OCI-LY1 (cell line): ENCODE results near the gene KEL.
"Not testable (repeated sequence)": the region's sequence is repeated elsewhere in the genome, so short reads cannot be mapped to it uniquely, and the experiment has no call there.

ENCODE experiments used
- H2AFZ ChIP-seq: fragments of 200-600 bp; sonication (generic), shearing (Covaris generic); 2 replicates; pipeline ENCODE4 v1.6.0; 2014; ENCODE audit warnings: antibody characterized with exemption, mild to moderate bottlenecking, low read length
- H3F3A ChIP-seq: fragments of 200-600 bp; sonication (generic), shearing (Covaris generic); 2 replicates; pipeline ENCODE4 v1.6.0; 2014; ENCODE audit warnings: mild to moderate bottlenecking, antibody characterized with exemption, low read length, moderate library complexity; ENCODE audit not compliant: insufficient read depth
- H3K27ac ChIP-seq: fragments of 200-600 bp; sonication (generic); 2 replicates; pipeline ENCODE4 v1.5.1; 2014; ENCODE audit warnings: low read length, mixed run types, mild to moderate bottlenecking, low read depth; ENCODE audit not compliant: poor library complexity, severe bottlenecking
- H3K27me3 ChIP-seq: fragments of 200-600 bp; sonication (generic); 2 replicates; pipeline ENCODE4 v1.6.0; 2014; ENCODE audit warnings: antibody characterized with exemption, mild to moderate bottlenecking, low read length, moderate library complexity; ENCODE audit not compliant: insufficient read depth
- H3K36me3 ChIP-seq: fragments of 200-600 bp; sonication (generic); 2 replicates; pipeline ENCODE4 v1.6.1; 2014; ENCODE audit warnings: mild to moderate bottlenecking, antibody characterized with exemption, low read length, moderate library complexity, mixed read lengths; ENCODE audit not compliant: insufficient read depth
- H3K4me1 ChIP-seq: fragments of 200-600 bp; sonication (generic); 2 replicates; pipeline ENCODE4 v1.5.1; 2014; ENCODE audit warnings: mild to moderate bottlenecking, low read length, moderate library complexity; ENCODE audit not compliant: insufficient read depth, severe bottlenecking
- H3K4me2 ChIP-seq: fragments of 200-600 bp; sonication (generic), shearing (Covaris generic); 2 replicates; pipeline ENCODE4 v1.6.1; 2014; ENCODE audit warnings: low read length
- H3K4me3 ChIP-seq: fragments of 200-600 bp; sonication (generic); 2 replicates; pipeline ENCODE4 v1.5.1; 2014; ENCODE audit warnings: low read length, low read depth, mild to moderate bottlenecking, mixed read lengths; ENCODE audit not compliant: poor library complexity, severe bottlenecking
- H3K79me2 ChIP-seq: fragments of 200-600 bp; shearing (Covaris generic); 2 replicates; pipeline ENCODE4 v1.6.1; 2016; ENCODE audit warnings: mixed run types, low read length, mixed read lengths; ENCODE audit not compliant: insufficient read depth
- H3K9ac ChIP-seq: fragments of 200-600 bp; sonication (generic), shearing (Covaris generic); 2 replicates; pipeline ENCODE4 v1.6.1; 2014; ENCODE audit warnings: mild to moderate bottlenecking, low read length, mixed read lengths
- H3K9me2 ChIP-seq: fragments of 200-600 bp; sonication (generic), shearing (Covaris generic); 2 replicates; pipeline ENCODE4 v1.6.1; 2014; ENCODE audit warnings: low read depth, mild to moderate bottlenecking, low read length, mixed read lengths
- H3K9me3 ChIP-seq: fragments of 200-600 bp; shearing (Covaris generic); 2 replicates; pipeline ENCODE4 v1.6.1; 2014; ENCODE audit warnings: low read length, mixed read lengths
- H4K20me1 ChIP-seq: fragments of 200-600 bp; sonication (generic), shearing (Covaris generic); 2 replicates; pipeline ENCODE4 v1.6.0; 2016; ENCODE audit warnings: mild to moderate bottlenecking, low read length; ENCODE audit not compliant: insufficient read depth
- EZH2 ChIP-seq: fragments of 200-600 bp; sonication (generic), shearing (Covaris generic); IDR thresholded peaks from 2 replicates; pipeline ENCODE4 v1.8.0; 2017; ENCODE audit warnings: borderline replicate concordance, mixed run types, mild to moderate bottlenecking, antibody characterized with exemption, low read length, moderate library complexity, mixed read lengths
- TF ChIP-seq, protein P1 (sequence below): fragments of 200-600 bp; sonication (generic), shearing (Covaris generic); IDR thresholded peaks from 2 replicates; pipeline ENCODE4 v1.5.1; 2017; ENCODE audit warnings: mild to moderate bottlenecking, antibody characterized with exemption, low read length, moderate library complexity, mixed read lengths

The KEL gene

DNA sequence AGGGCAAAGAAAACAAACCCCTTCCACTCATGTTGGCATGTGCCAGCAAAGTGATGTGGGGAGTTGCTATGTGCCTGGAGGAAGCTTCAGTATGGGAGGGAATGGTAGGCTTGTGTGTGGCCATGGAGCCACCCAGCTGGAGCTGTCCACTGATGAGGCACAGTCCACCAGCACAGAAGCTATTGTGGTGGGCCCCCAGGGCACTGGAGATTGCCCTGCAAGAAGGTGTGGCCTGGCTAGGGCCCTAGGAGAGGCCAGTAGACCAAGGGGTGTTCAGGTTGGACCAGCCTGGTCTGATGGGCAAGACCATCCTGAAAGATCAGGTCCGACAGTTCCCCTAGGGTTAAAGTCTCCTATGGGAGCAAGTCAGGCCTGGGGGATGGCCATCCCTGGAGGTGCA is 22.1 kb upstream of the KEL start:
- TF ChIP-seq EZH2: no peak
- TF ChIP-seq, protein P1, sequence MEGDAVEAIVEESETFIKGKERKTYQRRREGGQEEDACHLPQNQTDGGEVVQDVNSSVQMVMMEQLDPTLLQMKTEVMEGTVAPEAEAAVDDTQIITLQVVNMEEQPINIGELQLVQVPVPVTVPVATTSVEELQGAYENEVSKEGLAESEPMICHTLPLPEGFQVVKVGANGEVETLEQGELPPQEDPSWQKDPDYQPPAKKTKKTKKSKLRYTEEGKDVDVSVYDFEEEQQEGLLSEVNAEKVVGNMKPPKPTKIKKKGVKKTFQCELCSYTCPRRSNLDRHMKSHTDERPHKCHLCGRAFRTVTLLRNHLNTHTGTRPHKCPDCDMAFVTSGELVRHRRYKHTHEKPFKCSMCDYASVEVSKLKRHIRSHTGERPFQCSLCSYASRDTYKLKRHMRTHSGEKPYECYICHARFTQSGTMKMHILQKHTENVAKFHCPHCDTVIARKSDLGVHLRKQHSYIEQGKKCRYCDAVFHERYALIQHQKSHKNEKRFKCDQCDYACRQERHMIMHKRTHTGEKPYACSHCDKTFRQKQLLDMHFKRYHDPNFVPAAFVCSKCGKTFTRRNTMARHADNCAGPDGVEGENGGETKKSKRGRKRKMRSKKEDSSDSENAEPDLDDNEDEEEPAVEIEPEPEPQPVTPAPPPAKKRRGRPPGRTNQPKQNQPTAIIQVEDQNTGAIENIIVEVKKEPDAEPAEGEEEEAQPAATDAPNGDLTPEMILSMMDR: no peak
- Histone ChIP-seq H3K4me3 (no peak overlapping the region), H3K4me2 (no peak overlapping the region), H3F3A (no peaks in the 10 kb centered on the region), H3K9me3 (no peaks in the 10 kb centered on the region), H3K9me2 (no peaks in the 10 kb centered on the region), H3K36me3 (no peaks in the 10 kb centered on the region), H3K79me2 (no peaks in the 10 kb centered on the region), H3K27me3 (no peaks in the 10 kb centered on the region), H3K27ac (no peak overlapping the region), H3K9ac (no peak overlapping the region), H4K20me1 (no peaks in the 10 kb centered on the region), H2AFZ (no peak overlapping the region), H3K4me1 (no peaks in the 10 kb centered on the region)

- Histone ChIP-seq H3K27ac (no peak overlapping the region), H4K20me1 (no peaks in the 10 kb centered on the region), H3K9ac (no peak overlapping the region), H3K36me3 (no peaks in the 10 kb centered on the region), H2AFZ (no peak overlapping the region), H3K4me3 (no peak overlapping the region), H3K27me3 (no peaks in the 10 kb centered on the region), H3K9me3 (no peaks in the 10 kb centered on the region), H3K9me2 (no peaks in the 10 kb centered on the region), H3F3A (no peaks in the 10 kb centered on the region), H3K4me2 (no peak overlapping the region), H3K79me2 (no peaks in the 10 kb centered on the region), H3K4me1 (no peaks in the 10 kb centered on the region)
- no peak for TF ChIP-seq EZH2
- TF ChIP-seq, protein P1: no peak
Observed at GRCh38 chr7:142983825-142984224, 21.7 kb upstream of the KEL start.

GRCh38 chr7:142978402-142978801 is 16.2 kb upstream of the KEL start:
- not testable (repeated sequence) for H3K9me3 ChIP-seq, H3F3A ChIP-seq, H3K27ac ChIP-seq, H3K36me3 ChIP-seq, H3K79me2 ChIP-seq, H2AFZ ChIP-seq, H3K4me3 ChIP-seq, H3K9me2 ChIP-seq, H3K4me1 ChIP-seq, H3K27me3 ChIP-seq, H3K9ac ChIP-seq, H4K20me1 ChIP-seq, H3K4me2 ChIP-seq

DNA sequence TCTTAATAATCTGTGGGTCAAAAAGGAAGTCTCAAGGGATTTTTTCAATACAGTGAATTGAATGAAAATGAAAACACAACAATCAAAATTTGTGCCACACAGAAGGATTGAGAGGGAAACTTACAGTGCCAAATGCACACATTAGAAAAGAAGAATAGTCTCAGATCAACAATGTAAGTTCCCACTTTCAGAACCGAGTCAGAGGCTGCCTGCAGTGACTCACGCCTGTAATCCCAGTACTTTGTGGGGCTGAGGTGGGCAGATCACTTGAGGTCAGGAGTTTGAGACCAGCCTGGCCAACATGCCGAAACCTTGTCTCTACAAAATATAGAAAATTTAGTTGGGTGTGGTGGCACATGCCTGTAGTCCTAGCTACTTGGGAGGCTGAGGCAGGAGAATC is 12.5 kb upstream of the KEL start:
- H2AFZ ChIP-seq: no peak overlapping the region
- no peak overlapping the region for H3K27ac ChIP-seq
- H3K9me3 ChIP-seq: 0 out of 2 replicates have a peak, but pooled peaks cover 5% of the 10 kb centered on the region
- no peaks in the 10 kb centered on the region for H3F3A ChIP-seq
- no peak overlapping the region for H3K4me2 ChIP-seq
- no peak overlapping the region for H3K4me3 ChIP-seq
- no peak for TF ChIP-seq EZH2
- TF ChIP-seq, protein P1: no peak
- no peaks in the 10 kb centered on the region for H3K27me3 ChIP-seq
- no peaks in the 10 kb centered on the region for H4K20me1 ChIP-seq
- no peaks in the 10 kb centered on the region for H3K4me1 ChIP-seq
- H3K79me2 ChIP-seq: no peaks in the 10 kb centered on the region
- no peaks in the 10 kb centered on the region for H3K36me3 ChIP-seq
- H3K9ac ChIP-seq: no peak overlapping the region
- H3K9me2 ChIP-seq: no peaks in the 10 kb centered on the region
